Mucosa of descending colon (tissue), 3 donors: ENCODE data around the gene APOB. TPM values are rescaled to one million over a fixed set of nuclear protein-coding genes. Genes with fewer than 3 reads are reported as not detected.

Experiments used
- ATAC-seq: fragments of 200-7000 bp; cut with Tn5 transposase; one replicate; pipeline ENCODE4 v1.9.1; 2020; ENCODE audit warnings: mild to moderate bottlenecking, moderate library complexity
- DNase-seq, 3 donors: peaks; one replicate each; pipeline ENCODE4 v3.0.0-alpha.2; 2020
- H3K36me3 ChIP-seq: fragments of 200-600 bp; one replicate; pipeline ENCODE4 v1.8.0; 2021; ENCODE audit warnings: low read depth, mild to moderate bottlenecking
- H3K4me1 ChIP-seq: fragments of 200-600 bp; one replicate; pipeline ENCODE4 v1.8.0; 2021; ENCODE audit warnings: low read depth, mild to moderate bottlenecking
- H3K4me3 ChIP-seq: fragments of 200-600 bp; one replicate; pipeline ENCODE4 v1.8.0; 2021; ENCODE audit warnings: mild to moderate bottlenecking
- H3K9me3 ChIP-seq: fragments of 200-600 bp; one replicate; pipeline ENCODE4 v1.8.0; 2021; ENCODE audit warnings: mild to moderate bottlenecking
- intact Hi-C, 2 donors: fragments of 100-400 bp; cut with DNase I in 1 of 2; cut with micrococcal nuclease in 1 of 2; formaldehyde crosslinking; loops; one replicate each; pipeline versions ENCODE4 v1.11.0 to v1.11.1; 2022; cut with DNase I, micrococcal nuclease
- total RNA-seq, 3 donors: library from RNA; stranded (reverse); fragmentation: NEBNext Ultra II Directional in 2 of 3; extraction: Animal tissue kit (Norgen Biotek cat#: 25700) in 2 of 3; gene quantifications; one replicate each; pipeline versions ENCODE4 v1.2.1 to v1.2.4, GENCODE V29; 2021 to 2023
- TF ChIP-seq, protein P1 (sequence below): fragments of 200-600 bp; IDR thresholded peaks from one replicate; pipeline ENCODE4 v1.8.0; 2022; ENCODE audit warnings: antibody characterized with exemption, mild to moderate bottlenecking
- donor health status: DM: no; HTN: no; CAD: no; lungs with moderate emphysema.
- donor health status: DM: no; HTN: no; CAD: no.
- donor health status: DM: no; HTN: yes; CAD: no.

The APOB gene
- total RNA-seq, 3 donors from 2014 or later = 0.34 to 0.55 (median 0.47) TPM

DNA sequence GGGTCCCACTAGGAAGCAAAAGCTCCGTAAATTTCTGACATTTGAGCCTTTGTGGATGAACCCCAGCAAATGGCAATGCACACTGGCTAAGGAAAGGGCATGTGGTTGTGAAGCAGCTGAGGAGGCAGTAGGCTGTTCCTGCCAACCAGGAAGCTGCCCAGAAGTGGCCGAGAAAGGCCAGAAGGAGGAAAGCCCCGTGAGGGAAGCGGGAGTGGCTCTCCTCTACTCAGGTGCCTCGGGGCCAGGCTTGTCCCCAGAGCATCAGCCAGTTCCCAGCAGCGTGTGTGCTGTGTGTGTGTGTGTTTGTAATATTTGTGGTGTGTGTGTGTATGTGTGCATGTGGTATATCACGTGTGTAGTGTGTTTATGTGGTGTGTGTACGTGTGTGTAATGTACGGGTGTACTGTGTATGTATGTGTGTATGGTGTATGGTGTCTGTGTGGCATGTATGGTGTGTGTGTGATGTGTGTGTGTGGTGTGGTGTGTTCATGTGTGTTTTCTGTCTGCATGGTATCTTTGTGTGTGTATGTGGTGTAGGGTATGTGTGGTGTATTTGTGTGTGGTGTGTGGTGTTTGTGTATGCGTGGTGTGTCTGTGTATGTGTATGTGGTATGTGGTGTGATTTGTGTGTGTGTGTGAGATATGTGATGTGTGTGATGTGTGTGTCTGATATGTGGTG, 90.6 kb downstream of the APOB start:
- ATAC-seq = no peak
- DNase-seq = no peak

More for the DNA sequence above, 90.6 kb downstream of the APOB start:
- TF ChIP-seq, protein P1, sequence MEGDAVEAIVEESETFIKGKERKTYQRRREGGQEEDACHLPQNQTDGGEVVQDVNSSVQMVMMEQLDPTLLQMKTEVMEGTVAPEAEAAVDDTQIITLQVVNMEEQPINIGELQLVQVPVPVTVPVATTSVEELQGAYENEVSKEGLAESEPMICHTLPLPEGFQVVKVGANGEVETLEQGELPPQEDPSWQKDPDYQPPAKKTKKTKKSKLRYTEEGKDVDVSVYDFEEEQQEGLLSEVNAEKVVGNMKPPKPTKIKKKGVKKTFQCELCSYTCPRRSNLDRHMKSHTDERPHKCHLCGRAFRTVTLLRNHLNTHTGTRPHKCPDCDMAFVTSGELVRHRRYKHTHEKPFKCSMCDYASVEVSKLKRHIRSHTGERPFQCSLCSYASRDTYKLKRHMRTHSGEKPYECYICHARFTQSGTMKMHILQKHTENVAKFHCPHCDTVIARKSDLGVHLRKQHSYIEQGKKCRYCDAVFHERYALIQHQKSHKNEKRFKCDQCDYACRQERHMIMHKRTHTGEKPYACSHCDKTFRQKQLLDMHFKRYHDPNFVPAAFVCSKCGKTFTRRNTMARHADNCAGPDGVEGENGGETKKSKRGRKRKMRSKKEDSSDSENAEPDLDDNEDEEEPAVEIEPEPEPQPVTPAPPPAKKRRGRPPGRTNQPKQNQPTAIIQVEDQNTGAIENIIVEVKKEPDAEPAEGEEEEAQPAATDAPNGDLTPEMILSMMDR = no peak
- Histone ChIP-seq H3K36me3 (no peaks in the 10 kb centered on the region), H3K9me3 (no peaks in the 10 kb centered on the region), H3K4me3 (no peak overlapping the region), H3K4me1 (no peaks in the 10 kb centered on the region)
- intact Hi-C loops = no loop called here

Other genes starting within 250 kb of the APOB start
- 10 to 100 TPM; 15.2 to 20.8 (median 18.8) TPM for gene LDAH, start 221.0 kb downstream of the APOB start, total RNA-seq
- not detected for gene TDRD15, start 79.9 kb upstream of the APOB start, total RNA-seq